Tibial artery (tissue), 4 donors: ENCODE data around the gene AEBP2.
A peak's percentile ranks its signal among the peaks of the same experiment; 100 is the strongest.

Source experiments
- DNase-seq, 2 donors: peaks; one replicate each; pipeline ENCODE4 v3.0.0-alpha.2; 2019
- H3K27ac ChIP-seq, 2 donors: fragments of 200-600 bp; sonication (generic) in 1 of 2; 1 replicate in 1 of 2; 2 replicates in 1 of 2; pipeline ENCODE4 v1.5.1; 2018 to 2019; ENCODE audit warnings: mild to moderate bottlenecking in 1 of 2
- H3K27me3 ChIP-seq, 2 donors: fragments of 200-600 bp; sonication (generic) in 1 of 2; one replicate each; pipeline versions ENCODE4 v1.5.1 to v1.6.0; 2016 to 2019
- H3K36me3 ChIP-seq, 3 donors: fragments of 200-600 bp; sonication (generic) in 2 of 3; one replicate each; pipeline ENCODE4 v1.5.1; 2016 to 2019; ENCODE audit warnings: mild to moderate bottlenecking in 2 of 3
- H3K4me1 ChIP-seq, 4 donors: fragments of 200-600 bp; sonication (generic) in 2 of 4; 1 replicate in 3 of 4; 2 replicates in 1 of 4; pipeline ENCODE4 v1.5.1; 2016 to 2019
- H3K4me3 ChIP-seq, 2 donors: fragments of 200-600 bp; sonication (generic) in 1 of 2; 1 replicate in 1 of 2; 2 replicates in 1 of 2; pipeline ENCODE4 v1.5.1; 2018 to 2019; ENCODE audit warnings: mild to moderate bottlenecking in 2 of 2
- H3K9me3 ChIP-seq, 3 donors: fragments of 200-600 bp; sonication (generic) in 1 of 3; one replicate each; pipeline ENCODE4 v1.5.1; 2016 to 2019
- CTCF ChIP-seq, 2 experiments: fragments of 200-600 bp in 1 of 2; fragments of 450-650 bp in 1 of 2; IDR thresholded peaks; one replicate each; pipeline ENCODE4 v1.5.1; 2017 to 2019; ENCODE audit warnings: antibody characterized with exemption in 2 of 2, mild to moderate bottlenecking in 1 of 2, moderate library complexity in 1 of 2
- intact Hi-C: fragments of 100-400 bp; cut with DNase I; formaldehyde crosslinking; loops from one replicate; pipeline ENCODE4 v1.15.0; 2023; ENCODE audit warnings: low total_unique reads

AEBP2 gene

GRCh38 chr12:19430988-19431387 lies 8.3 kb upstream of the AEBP2 start:
- no peak for DNase-seq
- intact Hi-C loops = no loop called here

GRCh38 chr12:19431407-19432308 lies 7.6 kb upstream of the AEBP2 start:
- H3K4me1 ChIP-seq = peaks cover 0 to 16% (median 12%) of the 10 kb centered on the region in 4 donors
- no peaks in the 10 kb centered on the region for H3K27me3 ChIP-seq
- no peaks in the 10 kb centered on the region for H3K36me3 ChIP-seq
- peaks cover 0 to 3% (median 0%) of the 10 kb centered on the region in 3 donors for H3K9me3 ChIP-seq
- intact Hi-C loops = no loop called here
- no peak for TF ChIP-seq CTCF (IDR thresholded peaks at IDR 0.05)
- no peak for DNase-seq
- H3K4me3 ChIP-seq = no peak overlapping the region
- H3K27ac ChIP-seq = peak overlapping the region; percentile 64 to 71

More at GRCh38 chr12:19430988-19431387, 8.3 kb upstream of the AEBP2 start:
- peaks cover 0 to 7% (median 0%) of the 10 kb centered on the region in 3 donors for H3K9me3 ChIP-seq
- H3K4me1 ChIP-seq = peaks cover 0 to 16% (median 12%) of the 10 kb centered on the region in 4 donors
- TF ChIP-seq CTCF (IDR thresholded peaks at IDR 0.05) = no peak
- H3K4me3 ChIP-seq = no peak overlapping the region
- no peaks in the 10 kb centered on the region for H3K36me3 ChIP-seq
- H3K27ac ChIP-seq = peak overlapping the region; percentile 64 to 71
- H3K27me3 ChIP-seq = no peaks in the 10 kb centered on the region

GRCh38 chr12:19432309-19433170 lies 6.8 kb upstream of the AEBP2 start:
- H3K36me3 ChIP-seq = no peaks in the 10 kb centered on the region
- no peak for TF ChIP-seq CTCF (IDR thresholded peaks at IDR 0.05)
- H3K4me1 ChIP-seq = peaks cover 0 to 16% (median 12%) of the 10 kb centered on the region in 4 donors
- no peak overlapping the region for H3K4me3 ChIP-seq
- intact Hi-C loops = no loop called here
- H3K27me3 ChIP-seq = no peaks in the 10 kb centered on the region
- DNase-seq = no peak
- H3K9me3 ChIP-seq = no peaks in the 10 kb centered on the region
- peak overlapping the region; percentile 64 to 71 for H3K27ac ChIP-seq

- no peaks in the 10 kb centered on the region for H3K27me3 ChIP-seq
- no peaks in the 10 kb centered on the region for H3K36me3 ChIP-seq
- no peak for TF ChIP-seq CTCF (IDR thresholded peaks at IDR 0.05)
- no peak overlapping the region for H3K4me3 ChIP-seq
- DNase-seq = no peak
- H3K4me1 ChIP-seq = peaks cover 0 to 16% (median 12%) of the 10 kb centered on the region in 4 donors
- H3K27ac ChIP-seq = no peak overlapping the region
- H3K9me3 ChIP-seq = no peaks in the 10 kb centered on the region
- intact Hi-C loops = no loop called here
Observed at GRCh38 chr12:19434538-19434937, 4.8 kb upstream of the AEBP2 start.

GRCh38 chr12:19435831-19436497 lies 3.3 kb upstream of the AEBP2 start:
- Histone ChIP-seq H3K27ac (no peak overlapping the region), H3K4me1 (peaks cover 0 to 16% (median 12%) of the 10 kb centered on the region in 4 donors)

More at GRCh38 chr12:19435831-19436497, 3.3 kb upstream of the AEBP2 start:
- Histone ChIP-seq H3K36me3 (peaks cover 0 to 4% (median 0%) of the 10 kb centered on the region in 3 donors), H3K9me3 (no peaks in the 10 kb centered on the region), H3K27me3 (no peaks in the 10 kb centered on the region), H3K4me3 (no peak overlapping the region)
- no peak for DNase-seq
- intact Hi-C loops = no loop called here
- TF ChIP-seq CTCF (IDR thresholded peaks at IDR 0.05) = no peak
